GM06990 (cell line): ENCODE results near the gene CCDC70.

Experiments
- DNase-seq: peaks from one replicate; pipeline ENCODE4 v3.0.0-alpha.2; 2011; ENCODE audit not compliant: insufficient read length; ENCODE audit errors: extremely low read depth
- H3K27me3 ChIP-seq: replicated peaks from 2 replicates; pipeline ENCODE4 v1.6.0; 2011; ENCODE audit warnings: low read length; ENCODE audit not compliant: control insufficient read depth, insufficient read depth
- H3K36me3 ChIP-seq: 2 replicates; pipeline ENCODE4 v1.5.1; 2011; ENCODE audit warnings: low read length; ENCODE audit not compliant: control insufficient read depth, insufficient read depth
- H3K4me3 ChIP-seq: replicated peaks from 2 replicates; pipeline ENCODE4 v1.5.1; 2011; ENCODE audit warnings: low read depth, mild to moderate bottlenecking, control low read depth, low read length
- TF ChIP-seq, protein P1 (sequence below): IDR thresholded peaks from 2 replicates; pipeline ENCODE4 v1.5.1; 2011; ENCODE audit warnings: low read length, control low read depth, mild to moderate bottlenecking, inconsistent platforms; ENCODE audit not compliant: insufficient read depth, poor library complexity, severe bottlenecking

CCDC70 gene

DNA sequence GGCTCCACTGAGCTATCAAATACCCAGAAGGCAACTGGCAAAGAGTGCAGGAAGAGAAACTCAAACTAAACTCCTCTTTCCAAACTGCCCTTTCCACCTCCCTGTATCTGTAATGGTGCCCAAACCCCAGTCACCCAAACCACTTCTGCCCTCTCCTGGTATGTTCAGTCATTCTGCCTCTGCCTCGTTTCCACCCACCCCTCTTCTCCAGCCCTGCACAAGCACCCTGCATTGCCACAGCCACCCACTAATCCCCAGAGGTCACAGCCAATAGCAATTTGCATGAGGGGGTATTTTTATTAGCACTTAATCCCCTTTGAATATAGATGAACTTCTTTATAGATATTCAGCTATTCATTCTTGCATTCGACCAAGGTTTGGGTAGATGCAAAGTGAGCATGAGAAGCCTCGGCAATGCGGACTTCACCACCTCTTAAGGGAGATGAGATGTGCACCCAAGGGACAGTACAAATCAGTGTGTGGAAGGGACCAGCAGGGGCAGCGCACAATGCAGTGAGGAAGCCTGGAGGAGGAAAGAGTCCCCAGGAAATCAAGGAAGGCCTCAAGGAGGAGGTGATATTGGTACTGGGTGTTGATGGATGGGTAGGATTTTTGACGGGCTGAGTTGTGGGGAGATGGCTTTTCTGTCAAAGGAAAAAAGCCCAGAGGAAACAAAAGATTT, 29.2 kb upstream of the CCDC70 start:
- H3K4me3 ChIP-seq, result no peak overlapping the region
- TF ChIP-seq, protein P1, sequence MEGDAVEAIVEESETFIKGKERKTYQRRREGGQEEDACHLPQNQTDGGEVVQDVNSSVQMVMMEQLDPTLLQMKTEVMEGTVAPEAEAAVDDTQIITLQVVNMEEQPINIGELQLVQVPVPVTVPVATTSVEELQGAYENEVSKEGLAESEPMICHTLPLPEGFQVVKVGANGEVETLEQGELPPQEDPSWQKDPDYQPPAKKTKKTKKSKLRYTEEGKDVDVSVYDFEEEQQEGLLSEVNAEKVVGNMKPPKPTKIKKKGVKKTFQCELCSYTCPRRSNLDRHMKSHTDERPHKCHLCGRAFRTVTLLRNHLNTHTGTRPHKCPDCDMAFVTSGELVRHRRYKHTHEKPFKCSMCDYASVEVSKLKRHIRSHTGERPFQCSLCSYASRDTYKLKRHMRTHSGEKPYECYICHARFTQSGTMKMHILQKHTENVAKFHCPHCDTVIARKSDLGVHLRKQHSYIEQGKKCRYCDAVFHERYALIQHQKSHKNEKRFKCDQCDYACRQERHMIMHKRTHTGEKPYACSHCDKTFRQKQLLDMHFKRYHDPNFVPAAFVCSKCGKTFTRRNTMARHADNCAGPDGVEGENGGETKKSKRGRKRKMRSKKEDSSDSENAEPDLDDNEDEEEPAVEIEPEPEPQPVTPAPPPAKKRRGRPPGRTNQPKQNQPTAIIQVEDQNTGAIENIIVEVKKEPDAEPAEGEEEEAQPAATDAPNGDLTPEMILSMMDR, result peak; percentile 52

GRCh38 chr13:51833980-51834379, 27.8 kb upstream of the CCDC70 start:
- H3K36me3 ChIP-seq, result no peaks in the 10 kb centered on the region
- no peak for DNase-seq
- H3K4me3 ChIP-seq, result no peak overlapping the region
- no peaks in the 10 kb centered on the region for H3K27me3 ChIP-seq
- TF ChIP-seq, protein P1, result no peak

More for the DNA sequence above, 29.2 kb upstream of the CCDC70 start:
- no peak for DNase-seq
- no peaks in the 10 kb centered on the region for H3K36me3 ChIP-seq
- no peaks in the 10 kb centered on the region for H3K27me3 ChIP-seq

- TF ChIP-seq, protein P1, result no peak
- Histone ChIP-seq H3K27me3 (no peaks in the 10 kb centered on the region), H3K4me3 (no peak overlapping the region), H3K36me3 (no peaks in the 10 kb centered on the region)
- DNase-seq, result no peak
Measured at GRCh38 chr13:51834581-51835171, 27.1 kb upstream of the CCDC70 start.

- Histone ChIP-seq H3K27me3 (no peaks in the 10 kb centered on the region), H3K36me3 (no peaks in the 10 kb centered on the region), H3K4me3 (no peak overlapping the region)
- no peak for DNase-seq
- TF ChIP-seq, protein P1, result no peak
Measured at GRCh38 chr13:51837016-51837415, 24.8 kb upstream of the CCDC70 start.

GRCh38 chr13:51838240-51838846, 23.4 kb upstream of the CCDC70 start:
- Histone ChIP-seq H3K27me3 (no peaks in the 10 kb centered on the region), H3K36me3 (no peaks in the 10 kb centered on the region), H3K4me3 (no peak overlapping the region)
- DNase-seq, result no peak
- TF ChIP-seq, protein P1, result no peak
